HFFc6 (cell line): Measurements from ENCODE around the gene SREK1. TPM values are rescaled to one million over a fixed set of nuclear protein-coding genes. Genes with fewer than 3 reads are reported as not detected.

Experiments
- DNase-seq: peaks from one replicate; pipeline ENCODE4 v3.0.0-alpha.2; 2018
- H3K27ac Mint-ChIP-seq: 2 replicates; pipeline ENCODE4 v1.8.0; 2020; ENCODE audit warnings: mild to moderate bottlenecking, mixed read lengths
- H3K27me3 Mint-ChIP-seq: 2 replicates; pipeline ENCODE4 v1.8.0; 2021; ENCODE audit warnings: mild to moderate bottlenecking, moderate library complexity, mixed read lengths; ENCODE audit not compliant: insufficient read depth
- H3K36me3 Mint-ChIP-seq: 2 replicates; pipeline ENCODE4 v1.8.0; 2021; ENCODE audit warnings: low read depth, mixed read lengths
- H3K4me1 Mint-ChIP-seq: 2 replicates; pipeline ENCODE4 v1.8.0; 2020; ENCODE audit warnings: low read depth, mixed read lengths
- H3K4me3 Mint-ChIP-seq: 2 replicates; pipeline ENCODE4 v1.8.0; 2020; ENCODE audit warnings: mild to moderate bottlenecking, moderate library complexity, mixed read lengths
- H3K9me3 Mint-ChIP-seq: 2 replicates; pipeline ENCODE4 v1.8.0; 2020; ENCODE audit warnings: mild to moderate bottlenecking, mixed read lengths
- total RNA-seq, 6 experiments: library from RNA; stranded (reverse); fragmentation: NEBNext Ultra II Directional; extraction: Animal tissue kit (Norgen Biotek cat#: 25700); gene quantifications; 2 replicates in 1 of 6; 3 replicates in 5 of 6; pipeline ENCODE4 v1.2.3, GENCODE V29; 2021
- TF ChIP-seq, protein P1 (sequence below): fragments of 200-600 bp; sonication (generic); IDR thresholded peaks from 2 replicates; pipeline ENCODE4 v1.5.0; 2021; ENCODE audit warnings: antibody characterized with exemption, mild to moderate bottlenecking

Gene SREK1
- total RNA-seq, 6 experiments from 2014 or later: 32.4 to 39.7 (median 37.0) TPM

DNA sequence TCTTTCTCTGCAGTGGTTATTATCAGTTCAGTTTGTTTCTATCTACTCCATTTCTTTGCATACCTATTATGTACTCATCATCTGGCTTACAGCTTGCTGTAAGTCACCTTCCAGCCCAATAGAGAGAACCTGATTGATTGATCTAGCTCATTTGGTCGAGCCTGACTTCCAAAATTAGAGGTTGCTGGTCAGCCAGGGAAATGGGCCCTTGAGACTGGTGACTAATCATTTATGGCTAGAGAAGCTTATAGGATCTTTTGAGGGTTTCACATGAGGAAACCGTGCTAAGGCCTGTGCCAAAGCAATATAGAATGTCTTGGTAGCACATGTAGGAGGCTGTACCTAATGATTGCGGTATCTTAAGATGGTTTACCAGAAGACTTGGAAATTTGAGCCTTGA, 5.8 kb downstream of the SREK1 start:
- no peak for DNase-seq
- H3K4me1 Mint-ChIP-seq: peaks cover 54% of the 10 kb centered on the region
- no peaks in the 10 kb centered on the region for H3K9me3 Mint-ChIP-seq
- H3K4me3 Mint-ChIP-seq: no peak overlapping the region
- no peak overlapping the region for H3K27ac Mint-ChIP-seq
- TF ChIP-seq, protein P1, sequence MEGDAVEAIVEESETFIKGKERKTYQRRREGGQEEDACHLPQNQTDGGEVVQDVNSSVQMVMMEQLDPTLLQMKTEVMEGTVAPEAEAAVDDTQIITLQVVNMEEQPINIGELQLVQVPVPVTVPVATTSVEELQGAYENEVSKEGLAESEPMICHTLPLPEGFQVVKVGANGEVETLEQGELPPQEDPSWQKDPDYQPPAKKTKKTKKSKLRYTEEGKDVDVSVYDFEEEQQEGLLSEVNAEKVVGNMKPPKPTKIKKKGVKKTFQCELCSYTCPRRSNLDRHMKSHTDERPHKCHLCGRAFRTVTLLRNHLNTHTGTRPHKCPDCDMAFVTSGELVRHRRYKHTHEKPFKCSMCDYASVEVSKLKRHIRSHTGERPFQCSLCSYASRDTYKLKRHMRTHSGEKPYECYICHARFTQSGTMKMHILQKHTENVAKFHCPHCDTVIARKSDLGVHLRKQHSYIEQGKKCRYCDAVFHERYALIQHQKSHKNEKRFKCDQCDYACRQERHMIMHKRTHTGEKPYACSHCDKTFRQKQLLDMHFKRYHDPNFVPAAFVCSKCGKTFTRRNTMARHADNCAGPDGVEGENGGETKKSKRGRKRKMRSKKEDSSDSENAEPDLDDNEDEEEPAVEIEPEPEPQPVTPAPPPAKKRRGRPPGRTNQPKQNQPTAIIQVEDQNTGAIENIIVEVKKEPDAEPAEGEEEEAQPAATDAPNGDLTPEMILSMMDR: no peak
- H3K36me3 Mint-ChIP-seq: peaks cover 34% of the 10 kb centered on the region
- H3K27me3 Mint-ChIP-seq: no peaks in the 10 kb centered on the region

DNA sequence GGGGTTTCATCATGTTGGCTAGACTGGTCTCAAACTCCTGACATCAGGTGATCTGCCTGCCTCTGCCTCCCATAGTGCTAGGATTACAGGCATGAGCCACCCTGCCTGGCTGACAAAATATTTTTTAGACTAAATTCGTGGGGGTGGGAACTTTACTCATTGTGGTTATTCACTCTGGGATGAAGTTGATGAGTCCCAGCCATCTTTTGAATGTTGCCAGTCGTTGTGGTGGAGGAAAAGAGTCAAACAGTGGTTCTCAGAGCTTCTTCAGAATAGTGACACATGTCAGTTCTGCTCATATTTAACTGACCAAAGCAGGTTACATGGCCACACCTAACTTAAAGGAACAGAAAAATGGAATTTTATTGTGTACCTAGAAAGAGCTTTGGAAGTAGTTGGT, 6.9 kb downstream of the SREK1 start:
- H3K27me3 Mint-ChIP-seq: no peaks in the 10 kb centered on the region
- H3K9me3 Mint-ChIP-seq: no peaks in the 10 kb centered on the region
- H3K27ac Mint-ChIP-seq: peak overlapping the region; percentile 0; the same call in 1 of the 2 replicates
- no peak overlapping the region for H3K4me3 Mint-ChIP-seq
- no peak for DNase-seq
- H3K4me1 Mint-ChIP-seq: peaks cover 52% of the 10 kb centered on the region
- TF ChIP-seq, protein P1: no peak
- peaks cover 31% of the 10 kb centered on the region for H3K36me3 Mint-ChIP-seq

DNA sequence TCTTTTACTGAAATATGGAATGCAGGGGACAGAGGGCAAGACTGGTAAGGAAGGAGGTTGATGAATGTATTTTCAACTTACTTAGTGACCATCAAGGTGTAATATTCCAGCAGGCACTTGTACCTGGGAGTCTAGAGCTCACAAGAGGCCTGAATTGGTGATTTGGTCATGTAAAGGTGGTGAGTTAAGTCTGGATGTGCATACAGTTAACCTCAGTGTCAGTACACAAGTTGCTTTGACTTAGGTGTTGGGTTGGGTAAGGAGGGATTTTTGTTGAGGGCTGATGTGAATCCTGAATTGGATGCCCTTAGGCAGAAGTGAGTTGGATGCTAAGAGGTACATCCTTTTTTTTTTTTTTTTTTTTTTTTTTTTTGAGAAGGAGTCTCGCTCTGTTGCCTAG, 7.4 kb downstream of the SREK1 start:
- DNase-seq: no peak
- TF ChIP-seq, protein P1: no peak
- H3K9me3 Mint-ChIP-seq: no peaks in the 10 kb centered on the region
- H3K27me3 Mint-ChIP-seq: no peaks in the 10 kb centered on the region
- H3K4me3 Mint-ChIP-seq: no peak overlapping the region
- peaks cover 52% of the 10 kb centered on the region for H3K4me1 Mint-ChIP-seq
- H3K36me3 Mint-ChIP-seq: peaks cover 32% of the 10 kb centered on the region
- H3K27ac Mint-ChIP-seq: no peak overlapping the region; the same call in 1 of the 2 replicates

DNA sequence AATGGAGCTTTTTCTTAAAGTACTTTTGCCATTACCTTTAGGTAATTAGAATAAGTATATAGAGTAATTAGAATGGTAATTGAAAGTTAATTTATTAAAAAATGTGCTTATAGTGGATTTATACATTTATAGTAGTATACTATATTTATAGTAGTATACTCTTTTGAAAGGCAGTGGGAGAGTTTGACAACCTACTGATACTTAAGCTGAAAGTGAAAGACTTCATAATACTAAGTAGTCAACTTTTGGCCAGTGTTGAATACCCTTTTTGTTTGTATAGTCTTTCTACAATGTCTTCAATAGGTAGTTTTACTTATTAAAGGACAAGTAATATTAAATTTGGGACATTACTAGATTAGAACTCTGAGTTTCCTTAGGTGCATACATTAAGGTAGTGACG, 12.9 kb downstream of the SREK1 start:
- TF ChIP-seq, protein P1: no peak
- Mint-ChIP-seq H3K4me3 (no peak overlapping the region), H3K27ac (no peak overlapping the region), H3K36me3 (peaks cover 21% of the 10 kb centered on the region), H3K4me1 (peaks cover 14% of the 10 kb centered on the region; the same call in 1 of the 2 replicates), H3K9me3 (no peaks in the 10 kb centered on the region), H3K27me3 (no peaks in the 10 kb centered on the region)
- no peak for DNase-seq

DNA sequence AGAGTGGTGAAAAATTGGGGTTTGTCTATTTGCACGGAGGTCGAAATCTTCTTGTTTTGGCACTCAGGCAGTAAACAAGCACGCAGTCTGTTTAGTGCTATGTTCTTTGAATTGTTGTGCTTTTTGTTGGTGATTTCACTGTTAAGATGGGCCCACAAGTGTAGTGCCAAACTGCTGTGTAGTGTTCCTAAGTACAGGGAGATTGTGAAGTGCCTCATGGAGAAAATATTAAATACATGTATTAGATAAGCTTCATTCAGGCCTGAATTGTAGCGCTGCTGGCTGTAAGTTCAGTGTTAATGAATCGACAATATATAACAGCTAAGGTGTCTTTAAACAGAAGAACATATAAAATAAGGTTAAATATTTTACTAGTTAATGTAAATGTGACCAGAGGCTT, 17.3 kb downstream of the SREK1 start:
- peaks cover 12% of the 10 kb centered on the region; the same call in 1 of the 2 replicates for H3K4me1 Mint-ChIP-seq
- H3K36me3 Mint-ChIP-seq: peaks cover 43% of the 10 kb centered on the region
- TF ChIP-seq, protein P1: no peak
- H3K9me3 Mint-ChIP-seq: no peaks in the 10 kb centered on the region
- DNase-seq: no peak
- H3K27ac Mint-ChIP-seq: no peak overlapping the region
- H3K4me3 Mint-ChIP-seq: no peak overlapping the region
- no peaks in the 10 kb centered on the region for H3K27me3 Mint-ChIP-seq
